Bone marrow (tissue), 2 donors: ENCODE data around the gene FRA10AC1.

ENCODE experiments used
- DNase-seq, 2 donors: peaks; one replicate each; lab custom pipeline; 2025; lab: John Stamatoyannopoulos, UW

FRA10AC1 gene

GRCh38 chr10:93702210-93703001 lies at the start of gene FRA10AC1:
TSS of gene FRA10AC1 (minus strand) at chr10:93702592. CDS start at chr10:93700106, 2,486 bp downstream.
- DNase-seq, result peak; percentile 78 to 87

GRCh38 chr10:93751832-93752231 lies 49.4 kb upstream of the FRA10AC1 start:
- DNase-seq, result no peak

- no peak for DNase-seq
Observed at GRCh38 chr10:93751124-93751523, 48.7 kb upstream of the FRA10AC1 start.

- no peak for DNase-seq
Observed at GRCh38 chr10:93749218-93749799, 46.9 kb upstream of the FRA10AC1 start.

GRCh38 chr10:93746844-93747284 lies 44.5 kb upstream of the FRA10AC1 start:
- DNase-seq, result no peak

- no peak for DNase-seq
Observed at GRCh38 chr10:93745408-93746065, 43.1 kb upstream of the FRA10AC1 start.

GRCh38 chr10:93742633-93743349 lies 40.4 kb upstream of the FRA10AC1 start:
- no peak for DNase-seq

- no peak for DNase-seq
Observed at GRCh38 chr10:93741367-93741766, 39.0 kb upstream of the FRA10AC1 start.

GRCh38 chr10:93726024-93726423 lies 23.6 kb upstream of the FRA10AC1 start:
- no peak for DNase-seq

- DNase-seq, result no peak
Observed at GRCh38 chr10:93723153-93723552, 20.8 kb upstream of the FRA10AC1 start.

- DNase-seq, result no peak
Observed at GRCh38 chr10:93722550-93722949, 20.2 kb upstream of the FRA10AC1 start.

GRCh38 chr10:93719901-93720300 lies 17.5 kb upstream of the FRA10AC1 start:
- no peak for DNase-seq

- no peak for DNase-seq
Observed at GRCh38 chr10:93718937-93719725, 16.7 kb upstream of the FRA10AC1 start.

- DNase-seq, result no peak
Observed at GRCh38 chr10:93716766-93717165, 14.4 kb upstream of the FRA10AC1 start.

- DNase-seq, result no peak
Observed at GRCh38 chr10:93715345-93715744, 13.0 kb upstream of the FRA10AC1 start.

GRCh38 chr10:93712593-93712992 lies 10.2 kb upstream of the FRA10AC1 start:
- DNase-seq, result no peak

- no peak for DNase-seq
Observed at GRCh38 chr10:93711891-93712290, 9.5 kb upstream of the FRA10AC1 start.

- no peak for DNase-seq
Observed at GRCh38 chr10:93710333-93710909, 8.0 kb upstream of the FRA10AC1 start.

GRCh38 chr10:93707623-93708022 lies 5.2 kb upstream of the FRA10AC1 start:
- DNase-seq, result no peak

- DNase-seq, result no peak
Observed at GRCh38 chr10:93704451-93704850, 2.1 kb upstream of the FRA10AC1 start.

GRCh38 chr10:93703841-93704240 lies 1.4 kb upstream of the FRA10AC1 start:
- DNase-seq, result no peak
